ENCODE results near the gene DDX1. TPM values are rescaled to one million over a fixed set of nuclear protein-coding genes. Genes with fewer than 3 reads are reported as not detected.
A peak's percentile ranks its signal among the peaks of the same experiment; 100 is the strongest.

DDX1 gene
- total and polyA plus RNA-seq, 2 experiments from 2014 or later, result 37.5 to 109 TPM

DNA sequence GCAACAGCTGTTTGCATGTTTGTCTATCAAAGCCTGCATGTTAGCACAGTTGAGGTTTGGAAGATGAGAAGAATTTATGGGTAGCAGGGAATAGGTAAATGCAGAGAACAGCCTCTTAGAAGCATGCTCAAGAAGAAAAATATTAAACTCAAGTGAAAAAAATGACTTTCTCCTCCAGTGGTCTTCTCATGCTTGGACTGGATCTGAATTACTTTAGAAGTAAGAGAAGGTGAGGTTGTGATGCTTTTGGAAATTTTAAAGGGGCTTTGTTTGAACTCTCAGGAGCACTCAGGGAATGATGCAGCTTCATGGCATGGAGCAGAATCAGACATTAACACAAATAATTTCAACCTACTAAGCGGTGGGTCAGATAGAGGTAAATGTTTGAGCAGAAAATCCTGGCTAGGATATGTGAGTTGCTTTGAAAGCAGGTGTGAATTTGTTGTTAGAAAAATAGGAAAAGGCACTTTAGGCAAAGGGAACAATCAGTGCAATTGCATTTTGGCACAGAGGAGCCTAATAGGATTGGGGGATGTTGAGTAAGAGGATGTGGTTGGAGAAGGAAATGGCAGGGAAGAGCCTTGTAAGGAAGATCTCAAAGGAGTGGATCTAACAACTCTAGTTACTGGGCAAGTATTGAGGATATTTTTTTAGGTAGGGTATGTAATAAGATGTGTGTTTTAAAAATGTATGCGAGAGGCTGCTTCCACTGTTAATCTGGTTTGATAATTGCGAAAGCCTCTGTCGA lies 76.3 kb downstream of the DDX1 start:
- TF ChIP-seq, protein P1, sequence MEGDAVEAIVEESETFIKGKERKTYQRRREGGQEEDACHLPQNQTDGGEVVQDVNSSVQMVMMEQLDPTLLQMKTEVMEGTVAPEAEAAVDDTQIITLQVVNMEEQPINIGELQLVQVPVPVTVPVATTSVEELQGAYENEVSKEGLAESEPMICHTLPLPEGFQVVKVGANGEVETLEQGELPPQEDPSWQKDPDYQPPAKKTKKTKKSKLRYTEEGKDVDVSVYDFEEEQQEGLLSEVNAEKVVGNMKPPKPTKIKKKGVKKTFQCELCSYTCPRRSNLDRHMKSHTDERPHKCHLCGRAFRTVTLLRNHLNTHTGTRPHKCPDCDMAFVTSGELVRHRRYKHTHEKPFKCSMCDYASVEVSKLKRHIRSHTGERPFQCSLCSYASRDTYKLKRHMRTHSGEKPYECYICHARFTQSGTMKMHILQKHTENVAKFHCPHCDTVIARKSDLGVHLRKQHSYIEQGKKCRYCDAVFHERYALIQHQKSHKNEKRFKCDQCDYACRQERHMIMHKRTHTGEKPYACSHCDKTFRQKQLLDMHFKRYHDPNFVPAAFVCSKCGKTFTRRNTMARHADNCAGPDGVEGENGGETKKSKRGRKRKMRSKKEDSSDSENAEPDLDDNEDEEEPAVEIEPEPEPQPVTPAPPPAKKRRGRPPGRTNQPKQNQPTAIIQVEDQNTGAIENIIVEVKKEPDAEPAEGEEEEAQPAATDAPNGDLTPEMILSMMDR (IDR thresholded peaks at IDR 0.05; ENCODE audit: low read depth, low read length), result no peak
- Histone ChIP-seq H3K9me3 (ENCODE audit: low read depth) (no peaks in the 10 kb centered on the region), H3K27me3 (no peaks in the 10 kb centered on the region), H3K27ac (peak overlapping the region; percentile 78), H3K4me1 (ENCODE audit: low read depth) (peaks cover 23% of the 10 kb centered on the region), H3K4me3 (no peak overlapping the region), H3K36me3 (no peaks in the 10 kb centered on the region)
- DNase-seq (ENCODE audit: low read depth in 1 of 2, low spot score in 1 of 2), result peak in 1 of 2 donors; percentile 80

DNA sequence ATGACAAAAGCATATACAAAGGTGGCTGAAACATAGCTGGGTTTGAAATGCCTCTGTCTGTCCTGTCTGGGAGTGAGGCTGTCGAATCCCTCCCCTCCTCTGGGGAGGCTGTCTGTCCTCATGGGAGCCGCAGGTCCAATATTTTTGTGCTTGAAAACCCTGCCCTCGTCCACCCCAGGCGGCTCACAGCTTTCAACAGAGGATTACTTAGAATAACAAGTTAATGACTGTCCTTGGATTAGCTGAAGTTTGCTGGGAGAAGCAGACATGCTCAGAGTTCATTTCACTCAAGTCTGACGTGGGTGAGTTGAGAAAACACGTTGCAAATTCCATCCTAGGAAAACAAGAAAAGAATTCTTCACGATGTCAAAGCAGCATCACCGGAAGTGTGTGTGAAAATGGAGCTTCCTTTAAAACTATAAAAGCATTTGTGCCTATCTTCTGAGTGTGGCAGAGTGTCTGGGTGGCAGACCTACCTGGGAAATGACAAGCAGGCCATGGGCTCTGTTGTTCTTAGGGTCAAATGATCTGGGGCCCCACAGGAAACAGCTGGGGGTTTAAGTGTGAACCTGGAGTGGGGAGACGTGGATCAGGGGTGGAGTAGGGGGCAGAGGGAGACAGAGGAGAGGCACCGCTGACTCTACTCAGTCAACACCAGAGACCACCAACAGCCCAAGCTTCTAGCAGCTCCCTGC lies 77.1 kb downstream of the DDX1 start:
- TF ChIP-seq, protein P1 (IDR thresholded peaks at IDR 0.05; ENCODE audit: low read depth, low read length), result no peak
- Histone ChIP-seq H3K4me1 (ENCODE audit: low read depth) (peaks cover 29% of the 10 kb centered on the region), H3K27ac (peak overlapping the region; percentile 78), H3K4me3 (no peak overlapping the region), H3K36me3 (no peaks in the 10 kb centered on the region), H3K9me3 (ENCODE audit: low read depth) (no peaks in the 10 kb centered on the region), H3K27me3 (no peaks in the 10 kb centered on the region)
- peak in 1 of 2 donors; percentile 67 for DNase-seq (ENCODE audit: low read depth in 1 of 2, low spot score in 1 of 2)

DNA sequence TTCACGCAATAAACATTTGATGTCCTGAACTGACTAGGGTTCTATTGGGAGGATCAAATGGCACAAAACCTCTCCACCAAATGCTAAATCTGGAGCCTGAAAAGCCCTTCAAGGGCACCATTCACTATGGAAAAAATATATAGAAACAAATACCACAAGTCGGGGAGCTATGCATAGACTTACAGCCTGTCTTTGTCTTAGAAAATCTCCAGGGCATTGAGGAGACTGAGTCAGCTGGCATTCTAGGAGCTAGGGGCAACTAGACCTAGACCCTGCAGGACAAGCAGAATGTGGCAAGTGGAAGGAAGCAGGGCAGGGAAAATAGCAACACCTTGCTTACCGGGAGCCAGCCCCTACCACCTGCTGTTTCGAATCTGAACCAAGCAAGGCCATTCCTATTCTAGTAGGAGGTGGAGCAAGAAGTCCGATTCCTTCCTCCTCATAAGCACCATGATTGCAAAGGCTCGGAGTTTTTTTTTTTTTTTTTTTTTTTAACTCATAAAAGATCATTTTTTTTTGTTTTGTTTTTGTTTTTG lies 77.8 kb downstream of the DDX1 start:
- TF ChIP-seq, protein P1 (IDR thresholded peaks at IDR 0.05; ENCODE audit: low read depth, low read length), result no peak
- H3K27ac ChIP-seq, result peak overlapping the region; percentile 78
- no peaks in the 10 kb centered on the region for H3K9me3 ChIP-seq (ENCODE audit: low read depth)
- H3K27me3 ChIP-seq, result no peaks in the 10 kb centered on the region
- no peak overlapping the region for H3K4me3 ChIP-seq
- DNase-seq (ENCODE audit: low read depth in 1 of 2, low spot score in 1 of 2), result no peak
- H3K36me3 ChIP-seq, result no peaks in the 10 kb centered on the region
- H3K4me1 ChIP-seq (ENCODE audit: low read depth), result peaks cover 31% of the 10 kb centered on the region

DNA sequence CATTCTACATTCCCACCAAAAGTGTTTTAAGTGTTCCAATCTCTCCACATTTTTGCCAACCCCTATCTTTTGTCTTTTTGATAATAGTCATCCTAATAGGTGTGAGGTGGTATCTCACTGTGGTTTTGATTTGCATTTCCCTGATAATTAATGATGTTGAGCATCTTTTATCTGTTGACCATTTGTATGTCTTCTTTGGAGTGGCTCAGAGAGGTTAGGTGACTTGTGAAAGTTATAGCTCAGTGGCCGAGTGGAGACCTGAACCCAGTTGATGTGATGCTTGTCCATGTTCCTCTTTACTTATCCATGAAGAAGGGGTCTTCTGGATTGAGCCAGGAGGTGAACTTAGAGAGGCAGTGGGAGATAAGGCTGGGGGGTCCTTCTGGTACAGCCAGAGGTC lies 78.8 kb downstream of the DDX1 start:
- Histone ChIP-seq H3K9me3 (ENCODE audit: low read depth) (no peaks in the 10 kb centered on the region), H3K4me1 (ENCODE audit: low read depth) (peaks cover 31% of the 10 kb centered on the region), H3K27ac (no peak overlapping the region), H3K27me3 (no peaks in the 10 kb centered on the region), H3K4me3 (no peak overlapping the region), H3K36me3 (no peaks in the 10 kb centered on the region)
- DNase-seq (ENCODE audit: low read depth in 1 of 2, low spot score in 1 of 2), result no peak
- TF ChIP-seq, protein P1 (IDR thresholded peaks at IDR 0.05; ENCODE audit: low read depth, low read length), result no peak

DNA sequence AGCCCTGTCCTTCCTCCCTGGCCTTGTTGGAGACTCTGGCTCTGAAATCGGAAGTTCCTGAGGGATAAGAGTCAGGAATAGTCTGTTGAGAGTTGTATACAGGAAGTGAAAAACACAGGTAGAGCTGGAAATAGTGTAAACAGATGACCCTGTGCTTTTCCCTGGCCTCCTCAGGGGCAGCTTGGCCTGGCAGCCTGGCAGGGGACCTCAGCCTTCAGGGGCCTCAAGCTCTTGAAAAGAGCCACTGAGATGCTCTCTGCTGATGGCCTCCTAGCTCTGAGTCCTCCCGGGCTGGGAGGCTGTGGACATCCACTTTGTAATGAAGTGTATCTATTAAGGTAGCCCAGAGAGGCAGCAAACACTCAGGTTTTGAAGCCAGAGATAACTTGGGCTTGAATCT lies 79.3 kb downstream of the DDX1 start:
- Histone ChIP-seq H3K9me3 (ENCODE audit: low read depth) (no peaks in the 10 kb centered on the region), H3K36me3 (no peaks in the 10 kb centered on the region), H3K27ac (no peak overlapping the region), H3K4me1 (ENCODE audit: low read depth) (peaks cover 31% of the 10 kb centered on the region), H3K27me3 (no peaks in the 10 kb centered on the region), H3K4me3 (no peak overlapping the region)
- DNase-seq (ENCODE audit: low read depth in 1 of 2, low spot score in 1 of 2), result no peak
- TF ChIP-seq, protein P1 (IDR thresholded peaks at IDR 0.05; ENCODE audit: low read depth, low read length), result no peak
